Suprapubic skin (tissue), 4 donors: ENCODE data around the gene WDFY2. TPM values are rescaled to one million over a fixed set of nuclear protein-coding genes. Genes with fewer than 3 reads are reported as not detected.
A peak's percentile ranks its signal among the peaks of the same experiment; 100 is the strongest.

ENCODE experiments used
- DNase-seq, 2 donors: peaks; one replicate each; pipeline ENCODE4 v3.0.0-alpha.2; 2019; ENCODE audit warnings: low spot score in 2 of 2
- H3K27ac ChIP-seq: fragments of 200-600 bp; sonication (generic); one replicate; pipeline ENCODE4 v1.5.1; 2019
- H3K27me3 ChIP-seq: fragments of 200-600 bp; sonication (generic); one replicate; pipeline ENCODE4 v1.5.1; 2019
- H3K36me3 ChIP-seq: fragments of 200-600 bp; sonication (generic); one replicate; pipeline ENCODE4 v1.5.1; 2019
- H3K4me1 ChIP-seq: fragments of 200-600 bp; sonication (generic); one replicate; pipeline ENCODE4 v1.5.1; 2019
- H3K4me3 ChIP-seq: fragments of 200-600 bp; sonication (generic); one replicate; pipeline ENCODE4 v1.5.1; 2019; ENCODE audit warnings: mild to moderate bottlenecking
- H3K9me3 ChIP-seq: fragments of 200-600 bp; sonication (generic); one replicate; pipeline ENCODE4 v1.5.1; 2019
- EP300 ChIP-seq: sonication (generic); formaldehyde crosslinking; IDR thresholded peaks from one replicate; pipeline ENCODE4 v1.6.1; 2017; ENCODE audit warnings: antibody characterized with exemption
- POLR2A ChIP-seq, 2 donors: fragments of 450-650 bp; IDR thresholded peaks; one replicate each; pipeline ENCODE4 v1.6.1; 2017; ENCODE audit warnings: antibody characterized with exemption in 2 of 2, mild to moderate bottlenecking in 2 of 2, moderate library complexity in 2 of 2
- POLR2AphosphoS5 ChIP-seq, 3 donors: sonication (generic); formaldehyde crosslinking; IDR thresholded peaks; one replicate each; pipeline ENCODE4 v1.6.1; 2017; ENCODE audit warnings: antibody characterized with exemption in 3 of 3
- WGBS: methylation state at CpG from one replicate; pipeline ENCODE4 v1.1.5; 2018; 5-methylcytosine and 5-hydroxymethylcytosine counted together
- total RNA-seq, 4 donors: library from RNA; depleted of rRNA; stranded (reverse); fragments of >200 nt; gene quantifications; one replicate each; pipeline ENCODE4 v1.1.0, GENCODE V29; 2016
- TF ChIP-seq, protein P1 (sequence below), 2 donors: fragments of 200-600 bp in 1 of 2; fragments of 450-650 bp in 1 of 2; sonication (generic) in 1 of 2; IDR thresholded peaks; one replicate each; pipeline ENCODE4 v1.5.1; 2016 to 2019; ENCODE audit warnings: antibody characterized with exemption in 2 of 2, mild to moderate bottlenecking in 1 of 2, moderate library complexity in 1 of 2

WDFY2 gene
- total RNA-seq, 4 donors from 2014 or later: 35.3 to 99.2 (median 40.4) TPM

DNA sequence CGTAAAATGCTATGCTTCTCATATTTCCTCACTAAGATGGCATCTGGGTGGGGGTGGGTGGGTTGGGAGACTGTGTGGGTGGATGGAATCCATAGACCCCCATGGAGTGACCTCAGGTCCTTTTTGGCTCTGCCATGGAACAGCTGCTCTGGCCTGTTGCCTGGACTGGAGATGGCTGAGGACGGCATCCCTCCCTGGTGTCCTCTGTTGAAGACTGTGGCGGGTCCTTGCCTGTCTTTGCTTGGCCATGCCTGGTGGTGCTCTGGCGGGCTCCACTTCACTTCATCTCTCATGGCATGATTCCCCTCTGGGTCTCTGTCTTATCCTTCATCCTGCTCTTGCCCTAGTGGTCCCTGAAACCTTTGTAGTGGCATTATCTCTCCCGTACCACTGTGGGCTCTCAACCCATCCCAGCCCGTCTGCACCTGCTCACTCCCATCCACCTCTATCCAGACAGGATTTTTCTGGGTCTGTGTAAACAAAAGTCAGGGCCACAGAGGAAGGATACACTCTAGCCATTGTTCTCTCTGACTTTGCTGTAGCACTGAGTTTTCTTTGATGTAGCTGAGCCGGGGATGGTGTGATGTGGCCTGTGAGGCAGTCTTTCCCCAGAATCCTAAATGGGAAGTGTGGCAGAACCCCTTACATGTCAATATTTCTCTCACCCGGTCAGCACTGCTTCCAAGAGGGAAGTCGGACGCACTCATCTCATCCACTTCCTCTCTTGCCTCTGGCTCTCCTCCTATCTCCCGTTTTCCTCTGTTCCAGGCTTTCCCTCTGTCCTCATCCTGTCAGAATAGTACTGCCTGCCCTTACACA lies 36.1 kb downstream of the WDFY2 start:
- H3K27ac ChIP-seq: peak overlapping the region; percentile 74
- 64% methylated on average over 11 of the region's 11 CpGs for WGBS
- peaks cover 65% of the 10 kb centered on the region for H3K4me1 ChIP-seq
- no peaks in the 10 kb centered on the region for H3K9me3 ChIP-seq
- TF ChIP-seq, protein P1, sequence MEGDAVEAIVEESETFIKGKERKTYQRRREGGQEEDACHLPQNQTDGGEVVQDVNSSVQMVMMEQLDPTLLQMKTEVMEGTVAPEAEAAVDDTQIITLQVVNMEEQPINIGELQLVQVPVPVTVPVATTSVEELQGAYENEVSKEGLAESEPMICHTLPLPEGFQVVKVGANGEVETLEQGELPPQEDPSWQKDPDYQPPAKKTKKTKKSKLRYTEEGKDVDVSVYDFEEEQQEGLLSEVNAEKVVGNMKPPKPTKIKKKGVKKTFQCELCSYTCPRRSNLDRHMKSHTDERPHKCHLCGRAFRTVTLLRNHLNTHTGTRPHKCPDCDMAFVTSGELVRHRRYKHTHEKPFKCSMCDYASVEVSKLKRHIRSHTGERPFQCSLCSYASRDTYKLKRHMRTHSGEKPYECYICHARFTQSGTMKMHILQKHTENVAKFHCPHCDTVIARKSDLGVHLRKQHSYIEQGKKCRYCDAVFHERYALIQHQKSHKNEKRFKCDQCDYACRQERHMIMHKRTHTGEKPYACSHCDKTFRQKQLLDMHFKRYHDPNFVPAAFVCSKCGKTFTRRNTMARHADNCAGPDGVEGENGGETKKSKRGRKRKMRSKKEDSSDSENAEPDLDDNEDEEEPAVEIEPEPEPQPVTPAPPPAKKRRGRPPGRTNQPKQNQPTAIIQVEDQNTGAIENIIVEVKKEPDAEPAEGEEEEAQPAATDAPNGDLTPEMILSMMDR (IDR thresholded peaks at IDR 0.05): no peak
- no peak for TF ChIP-seq POLR2A (IDR thresholded peaks at IDR 0.05)
- TF ChIP-seq POLR2AphosphoS5 (IDR thresholded peaks at IDR 0.05): no peak
- TF ChIP-seq EP300: no peak
- DNase-seq: no peak
- no peaks in the 10 kb centered on the region for H3K36me3 ChIP-seq
- H3K4me3 ChIP-seq: no peak overlapping the region
- no peaks in the 10 kb centered on the region for H3K27me3 ChIP-seq

DNA sequence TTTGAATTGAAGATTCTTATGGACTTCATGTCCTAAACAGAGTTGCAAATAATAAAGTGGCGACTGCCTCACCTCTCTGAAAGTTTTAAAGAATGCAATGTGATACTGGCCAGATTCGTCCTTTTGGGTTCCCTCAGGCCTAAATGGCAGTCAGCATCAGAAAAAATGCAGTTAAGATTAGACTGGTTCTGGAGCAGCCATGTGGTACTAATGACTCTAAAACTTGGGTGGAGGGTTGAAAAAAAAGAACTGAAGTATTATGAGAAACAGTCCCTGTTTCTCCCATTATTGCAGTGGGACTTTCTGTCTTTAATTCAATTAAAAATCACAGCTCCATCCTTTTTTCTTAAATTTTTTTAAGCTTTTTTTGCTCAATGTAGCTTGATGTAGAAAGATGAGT lies 37.3 kb downstream of the WDFY2 start:
- H3K27ac ChIP-seq: no peak overlapping the region
- no peaks in the 10 kb centered on the region for H3K27me3 ChIP-seq
- no peak overlapping the region for H3K4me3 ChIP-seq
- no peaks in the 10 kb centered on the region for H3K9me3 ChIP-seq
- TF ChIP-seq POLR2A (IDR thresholded peaks at IDR 0.05): no peak
- no peak for TF ChIP-seq POLR2AphosphoS5 (IDR thresholded peaks at IDR 0.05)
- TF ChIP-seq EP300: no peak
- TF ChIP-seq, protein P1 (IDR thresholded peaks at IDR 0.05): no peak
- peaks cover 77% of the 10 kb centered on the region for H3K4me1 ChIP-seq
- 57% methylated on average over 2 of the region's 2 CpGs for WGBS
- no peaks in the 10 kb centered on the region for H3K36me3 ChIP-seq
- DNase-seq: no peak

DNA sequence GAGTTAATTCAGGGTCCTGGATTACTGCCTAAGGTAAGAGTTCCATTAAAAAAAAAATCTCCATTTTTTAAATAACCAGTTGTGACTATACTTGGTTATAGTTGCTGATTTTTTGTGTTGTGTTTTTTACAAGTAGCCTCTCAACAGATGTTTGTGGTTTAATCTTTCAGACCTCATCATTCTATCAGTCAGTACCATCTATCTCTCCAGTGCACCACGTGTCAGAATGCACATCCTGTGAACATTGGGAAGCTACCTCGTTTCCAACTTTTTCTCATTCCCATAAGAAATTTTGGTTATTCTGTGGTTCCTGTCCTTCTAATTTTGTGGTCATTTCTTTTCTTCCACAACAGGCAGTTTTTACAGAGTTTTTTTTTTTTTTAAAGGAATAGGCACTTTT lies 39.2 kb downstream of the WDFY2 start:
- no peaks in the 10 kb centered on the region for H3K27me3 ChIP-seq
- peaks cover 81% of the 10 kb centered on the region for H3K4me1 ChIP-seq
- no peak for DNase-seq
- no peaks in the 10 kb centered on the region for H3K36me3 ChIP-seq
- no peaks in the 10 kb centered on the region for H3K9me3 ChIP-seq
- H3K27ac ChIP-seq: no peak overlapping the region
- no peak overlapping the region for H3K4me3 ChIP-seq
- WGBS: 43% methylated on average over 2 of the region's 2 CpGs
- TF ChIP-seq, protein P1 (IDR thresholded peaks at IDR 0.05): no peak
- TF ChIP-seq POLR2AphosphoS5 (IDR thresholded peaks at IDR 0.05) (no peak), POLR2A (IDR thresholded peaks at IDR 0.05) (no peak), EP300 (no peak)

DNA sequence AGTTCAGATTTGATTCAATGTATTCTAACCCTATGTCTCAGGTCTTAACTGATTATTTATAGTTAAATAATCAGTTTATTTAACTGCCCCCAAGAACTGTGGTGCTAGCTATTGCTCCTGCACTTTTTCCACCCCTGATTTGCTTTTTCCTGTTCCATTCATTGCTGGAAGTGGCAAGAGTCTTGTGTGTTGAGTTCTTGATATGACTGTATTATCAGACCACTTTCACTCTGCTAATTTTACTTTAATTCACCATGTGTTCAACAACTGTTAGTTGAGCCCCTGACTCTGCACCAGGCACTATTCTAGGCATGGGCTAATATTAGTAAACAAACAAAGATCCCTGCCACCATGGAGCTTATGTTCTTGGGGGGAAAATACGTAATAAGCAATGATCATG lies 39.9 kb downstream of the WDFY2 start:
- H3K9me3 ChIP-seq: no peaks in the 10 kb centered on the region
- peaks cover 80% of the 10 kb centered on the region for H3K4me1 ChIP-seq
- H3K4me3 ChIP-seq: no peak overlapping the region
- 74% methylated on average over 1 of the region's 1 CpG for WGBS
- H3K27ac ChIP-seq: no peak overlapping the region
- TF ChIP-seq POLR2AphosphoS5 (IDR thresholded peaks at IDR 0.05): no peak
- TF ChIP-seq, protein P1 (IDR thresholded peaks at IDR 0.05): no peak
- no peak for TF ChIP-seq POLR2A (IDR thresholded peaks at IDR 0.05)
- no peak for TF ChIP-seq EP300
- H3K27me3 ChIP-seq: no peaks in the 10 kb centered on the region
- H3K36me3 ChIP-seq: no peaks in the 10 kb centered on the region
- no peak for DNase-seq

DNA sequence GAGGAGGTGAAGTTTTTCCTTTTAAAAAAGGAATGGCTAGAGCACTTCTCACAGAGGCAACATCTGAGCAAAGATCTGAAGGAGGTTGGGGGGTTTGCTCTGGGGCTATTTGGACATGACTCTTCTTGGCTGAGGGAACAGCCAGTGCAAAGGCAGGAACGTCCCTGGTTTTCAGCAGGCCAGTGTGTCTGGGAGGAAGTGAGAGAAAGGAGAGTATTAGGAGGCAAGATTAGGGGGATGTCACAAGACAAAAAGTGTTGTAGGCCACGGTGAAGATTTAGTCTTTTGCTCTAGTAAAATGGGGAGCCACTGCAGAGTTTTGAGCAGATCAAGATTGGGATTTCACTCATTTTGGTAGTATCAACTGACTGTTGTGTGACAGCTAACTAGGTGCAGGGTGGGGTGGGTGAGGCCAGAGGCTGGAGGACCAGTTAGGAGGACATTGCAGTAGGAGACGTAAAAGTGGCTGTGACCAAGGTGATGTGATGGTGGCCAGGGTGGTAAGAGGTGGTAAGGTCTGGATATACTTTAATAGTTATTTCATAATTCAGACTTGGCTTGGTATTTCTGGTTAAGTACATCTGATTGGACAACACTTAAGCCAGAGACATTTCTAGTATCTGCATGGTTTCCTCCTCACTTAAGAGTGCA lies 40.6 kb downstream of the WDFY2 start:
- Histone ChIP-seq H3K27ac (no peak overlapping the region), H3K4me3 (no peak overlapping the region), H3K9me3 (no peaks in the 10 kb centered on the region), H3K36me3 (no peaks in the 10 kb centered on the region), H3K4me1 (peaks cover 74% of the 10 kb centered on the region), H3K27me3 (no peaks in the 10 kb centered on the region)
- WGBS: 81% methylated on average over 3 of the region's 3 CpGs
- TF ChIP-seq EP300 (no peak), POLR2A (IDR thresholded peaks at IDR 0.05) (no peak), POLR2AphosphoS5 (IDR thresholded peaks at IDR 0.05) (no peak)
- TF ChIP-seq, protein P1 (IDR thresholded peaks at IDR 0.05): no peak
- no peak for DNase-seq
